ENCODE results near the gene GRK6.

The GRK6 gene

DNA sequence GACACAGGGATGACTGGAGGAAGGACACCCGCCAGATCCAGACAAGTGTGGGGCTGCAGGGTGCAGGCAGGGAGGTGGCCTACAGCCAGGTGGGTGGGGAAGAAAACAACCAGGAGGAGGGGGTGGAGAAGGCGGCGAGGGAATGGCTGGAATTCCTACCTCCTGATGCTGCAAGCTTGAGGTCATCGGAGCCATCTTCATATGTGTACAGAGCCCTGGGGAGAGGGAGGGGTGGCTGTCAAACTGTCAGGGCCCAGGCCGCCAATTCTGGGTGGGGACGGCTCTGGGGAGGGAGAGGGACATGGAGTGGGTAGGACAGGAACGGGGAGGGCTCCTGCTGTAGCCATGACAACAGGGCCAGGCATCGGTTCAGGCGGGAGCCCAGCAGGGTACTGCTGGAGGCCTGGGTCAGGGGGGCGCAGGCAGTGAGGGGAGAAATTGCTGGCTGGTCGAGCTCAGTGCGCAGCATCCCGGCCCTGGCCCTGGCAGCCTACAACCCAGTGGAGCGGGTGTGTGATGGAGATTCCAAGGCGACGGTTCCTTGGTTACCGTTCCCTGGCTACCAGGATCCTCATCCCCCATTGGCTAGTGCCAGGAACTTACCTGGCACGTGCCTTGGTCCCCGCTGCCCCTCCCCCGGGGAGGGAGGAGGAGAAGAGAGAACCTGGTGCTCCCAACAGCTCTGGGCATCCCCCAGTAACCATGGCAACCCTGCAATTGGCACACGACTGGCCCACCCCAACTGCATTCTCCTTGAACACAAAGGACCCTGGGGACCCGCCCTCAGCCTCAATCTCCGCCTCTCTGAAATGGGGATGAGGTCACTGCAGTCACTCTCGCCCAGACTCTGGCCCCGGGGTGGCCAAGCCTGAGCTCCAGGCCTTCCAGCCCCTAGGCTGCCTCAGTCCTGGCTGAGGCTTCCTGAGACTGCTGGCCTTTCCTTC is 42.5 kb downstream of the GRK6 start (continued):
- peak; percentile 70; the same call in 1 of the 2 replicates for TF ChIP-seq MYNN (tag by site-specific recombination; IDR thresholded peaks at IDR 0.05; ENCODE audit: borderline replicate concordance)
- TF ChIP-seq ZNF837 (tag by site-specific recombination; IDR thresholded peaks at IDR 0.05) = no peak
- no peak for TF ChIP-seq ZNF121 (tag by site-specific recombination; IDR thresholded peaks at IDR 0.05)
- TF ChIP-seq ZNF544 (tag by site-specific recombination; IDR thresholded peaks at IDR 0.05) = no peak
- TF ChIP-seq, protein P1, sequence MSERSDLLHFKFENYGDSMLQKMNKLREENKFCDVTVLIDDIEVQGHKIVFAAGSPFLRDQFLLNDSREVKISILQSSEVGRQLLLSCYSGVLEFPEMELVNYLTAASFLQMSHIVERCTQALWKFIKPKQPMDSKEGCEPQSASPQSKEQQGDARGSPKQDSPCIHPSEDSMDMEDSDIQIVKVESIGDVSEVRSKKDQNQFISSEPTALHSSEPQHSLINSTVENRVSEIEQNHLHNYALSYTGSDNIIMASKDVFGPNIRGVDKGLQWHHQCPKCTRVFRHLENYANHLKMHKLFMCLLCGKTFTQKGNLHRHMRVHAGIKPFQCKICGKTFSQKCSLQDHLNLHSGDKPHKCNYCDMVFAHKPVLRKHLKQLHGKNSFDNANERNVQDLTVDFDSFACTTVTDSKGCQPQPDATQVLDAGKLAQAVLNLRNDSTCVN (tag by site-specific recombination; optimal IDR thresholded peaks at IDR 0.05) = no peak
- TF ChIP-seq IKZF3 (tag by site-specific recombination; IDR thresholded peaks at IDR 0.05) = no peak
- no peak for TF ChIP-seq KLF8 (tag by site-specific recombination; IDR thresholded peaks at IDR 0.05)
- TF ChIP-seq, protein P2, sequence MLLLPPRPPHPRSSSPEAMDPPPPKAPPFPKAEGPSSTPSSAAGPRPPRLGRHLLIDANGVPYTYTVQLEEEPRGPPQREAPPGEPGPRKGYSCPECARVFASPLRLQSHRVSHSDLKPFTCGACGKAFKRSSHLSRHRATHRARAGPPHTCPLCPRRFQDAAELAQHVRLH (tag by site-specific recombination; IDR thresholded peaks at IDR 0.05) = no peak
- 0 out of 2 replicates have a peak, but pooled peaks have one; percentile 33 for TF ChIP-seq ZNF398 (tag by site-specific recombination; IDR thresholded peaks at IDR 0.05)
- TF ChIP-seq, protein P3, sequence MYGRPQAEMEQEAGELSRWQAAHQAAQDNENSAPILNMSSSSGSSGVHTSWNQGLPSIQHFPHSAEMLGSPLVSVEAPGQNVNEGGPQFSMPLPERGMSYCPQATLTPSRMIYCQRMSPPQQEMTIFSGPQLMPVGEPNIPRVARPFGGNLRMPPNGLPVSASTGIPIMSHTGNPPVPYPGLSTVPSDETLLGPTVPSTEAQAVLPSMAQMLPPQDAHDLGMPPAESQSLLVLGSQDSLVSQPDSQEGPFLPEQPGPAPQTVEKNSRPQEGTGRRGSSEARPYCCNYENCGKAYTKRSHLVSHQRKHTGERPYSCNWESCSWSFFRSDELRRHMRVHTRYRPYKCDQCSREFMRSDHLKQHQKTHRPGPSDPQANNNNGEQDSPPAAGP (tag by site-specific recombination; IDR thresholded peaks at IDR 0.05) = peak; percentile 98
- no peak for TF ChIP-seq ZNF701 (tag by site-specific recombination; IDR thresholded peaks at IDR 0.05)
- TF ChIP-seq, protein P4, sequence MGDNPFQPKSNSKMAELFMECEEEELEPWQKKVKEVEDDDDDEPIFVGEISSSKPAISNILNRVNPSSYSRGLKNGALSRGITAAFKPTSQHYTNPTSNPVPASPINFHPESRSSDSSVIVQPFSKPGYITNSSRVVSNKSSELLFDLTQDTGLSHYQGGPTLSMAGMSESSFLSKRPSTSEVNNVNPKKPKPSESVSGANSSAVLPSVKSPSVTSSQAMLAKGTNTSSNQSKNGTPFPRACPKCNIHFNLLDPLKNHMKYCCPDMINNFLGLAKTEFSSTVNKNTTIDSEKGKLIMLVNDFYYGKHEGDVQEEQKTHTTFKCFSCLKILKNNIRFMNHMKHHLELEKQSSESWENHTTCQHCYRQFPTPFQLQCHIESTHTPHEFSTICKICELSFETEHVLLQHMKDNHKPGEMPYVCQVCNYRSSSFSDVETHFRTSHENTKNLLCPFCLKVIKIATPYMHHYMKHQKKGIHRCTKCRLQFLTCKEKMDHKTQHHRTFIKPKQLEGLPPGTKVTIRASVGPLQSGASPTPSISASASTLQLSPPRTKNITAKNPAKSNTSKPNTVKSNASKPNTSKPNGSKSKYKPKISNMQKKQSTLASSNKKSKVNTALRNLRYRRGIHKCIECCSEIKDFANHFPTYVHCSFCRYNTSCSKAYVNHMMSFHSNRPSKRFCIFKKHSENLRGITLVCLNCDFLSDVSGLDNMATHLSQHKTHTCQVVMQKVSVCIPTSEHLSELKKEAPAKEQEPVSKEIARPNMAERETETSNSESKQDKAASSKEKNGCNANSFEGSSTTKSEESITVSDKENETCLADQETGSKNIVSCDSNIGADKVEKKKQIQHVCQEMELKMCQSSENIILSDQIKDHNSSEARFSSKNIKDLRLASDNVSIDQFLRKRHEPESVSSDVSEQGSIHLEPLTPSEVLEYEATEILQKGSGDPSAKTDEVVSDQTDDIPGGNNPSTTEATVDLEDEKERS (tag by site-specific recombination; IDR thresholded peaks at IDR 0.05) = no peak
- TF ChIP-seq, protein P5, sequence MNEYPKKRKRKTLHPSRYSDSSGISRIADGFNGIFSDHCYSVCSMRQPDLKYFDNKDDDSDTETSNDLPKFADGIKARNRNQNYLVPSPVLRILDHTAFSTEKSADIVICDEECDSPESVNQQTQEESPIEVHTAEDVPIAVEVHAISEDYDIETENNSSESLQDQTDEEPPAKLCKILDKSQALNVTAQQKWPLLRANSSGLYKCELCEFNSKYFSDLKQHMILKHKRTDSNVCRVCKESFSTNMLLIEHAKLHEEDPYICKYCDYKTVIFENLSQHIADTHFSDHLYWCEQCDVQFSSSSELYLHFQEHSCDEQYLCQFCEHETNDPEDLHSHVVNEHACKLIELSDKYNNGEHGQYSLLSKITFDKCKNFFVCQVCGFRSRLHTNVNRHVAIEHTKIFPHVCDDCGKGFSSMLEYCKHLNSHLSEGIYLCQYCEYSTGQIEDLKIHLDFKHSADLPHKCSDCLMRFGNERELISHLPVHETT (tag by site-specific recombination; IDR thresholded peaks at IDR 0.05) = no peak
- TF ChIP-seq EGR2 (tag by site-specific recombination; IDR thresholded peaks at IDR 0.05; ENCODE audit: low read depth) = peak; percentile 71
- TF ChIP-seq ZNF184 (tag by site-specific recombination; IDR thresholded peaks at IDR 0.05) = no peak
- TF ChIP-seq ZNF843 (tag by site-specific recombination; IDR thresholded peaks at IDR 0.05) = no peak
- no peak for TF ChIP-seq ZNF23 (tag by site-specific recombination; IDR thresholded peaks at IDR 0.05; ENCODE audit: borderline replicate concordance)
- TF ChIP-seq ZNF341 (tag by site-specific recombination; IDR thresholded peaks at IDR 0.05; ENCODE audit: low read depth) = peak; percentile 73
- TF ChIP-seq ZNF677 (tag by site-specific recombination; IDR thresholded peaks at IDR 0.05) = no peak
- no peak for TF ChIP-seq ZNF302 (tag by site-specific recombination; IDR thresholded peaks at IDR 0.05; ENCODE audit: low read depth)
- no peak for TF ChIP-seq ZEB2 (tag by site-specific recombination; IDR thresholded peaks at IDR 0.05)
- peak; percentile 8 for TF ChIP-seq SP2 (tag by site-specific recombination; IDR thresholded peaks at IDR 0.05)
- TF ChIP-seq, protein P6, sequence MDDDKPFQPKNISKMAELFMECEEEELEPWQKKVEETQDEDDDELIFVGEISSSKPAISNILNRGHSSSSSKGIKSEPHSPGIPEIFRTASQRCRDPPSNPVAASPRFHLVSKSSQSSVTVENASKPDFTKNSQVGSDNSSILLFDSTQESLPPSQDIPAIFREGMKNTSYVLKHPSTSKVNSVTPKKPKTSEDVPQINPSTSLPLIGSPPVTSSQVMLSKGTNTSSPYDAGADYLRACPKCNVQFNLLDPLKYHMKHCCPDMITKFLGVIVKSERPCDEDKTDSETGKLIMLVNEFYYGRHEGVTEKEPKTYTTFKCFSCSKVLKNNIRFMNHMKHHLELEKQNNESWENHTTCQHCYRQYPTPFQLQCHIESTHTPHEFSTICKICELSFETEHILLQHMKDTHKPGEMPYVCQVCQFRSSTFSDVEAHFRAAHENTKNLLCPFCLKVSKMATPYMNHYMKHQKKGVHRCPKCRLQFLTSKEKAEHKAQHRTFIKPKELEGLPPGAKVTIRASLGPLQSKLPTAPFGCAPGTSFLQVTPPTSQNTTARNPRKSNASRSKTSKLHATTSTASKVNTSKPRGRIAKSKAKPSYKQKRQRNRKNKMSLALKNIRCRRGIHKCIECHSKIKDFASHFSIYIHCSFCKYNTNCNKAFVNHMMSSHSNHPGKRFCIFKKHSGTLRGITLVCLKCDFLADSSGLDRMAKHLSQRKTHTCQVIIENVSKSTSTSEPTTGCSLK (tag by site-specific recombination; IDR thresholded peaks at IDR 0.05) = no peak
- no peak for TF ChIP-seq ZNF521 (tag by site-specific recombination; IDR thresholded peaks at IDR 0.05)
